ENCODE results near the gene USP11. TPM values are rescaled to one million over a fixed set of nuclear protein-coding genes. Genes with fewer than 3 reads are reported as not detected.

USP11 gene
- total and polyA plus RNA-seq, 2 of the 4 experiments (the other 2 are of a cell fraction) = 33.5 to 59.7 TPM

GRCh38 chrX:47239199-47239598 lies 6.4 kb downstream of the USP11 start:
- peaks cover 38% of the 10 kb centered on the region for H3K36me3 ChIP-seq (ENCODE audit: control insufficient read depth, insufficient read depth, low read length)
- H2BK120ac ChIP-seq (ENCODE audit: low read depth, low read length) = no peak overlapping the region
- BruUV-seq (replicated peaks) = no TSS peak
- no peak overlapping the region for H4K91ac ChIP-seq (ENCODE audit: insufficient read depth, low read depth, low read length)
- no peak overlapping the region for H2AK5ac ChIP-seq (ENCODE audit: low read depth, low read length)
- H3K56ac ChIP-seq (ENCODE audit: extremely low read depth, insufficient read depth, low read length) = no peak overlapping the region
- H2AK9ac ChIP-seq (replicated peaks; ENCODE audit: low read depth, low read length, poor library complexity) = no peak overlapping the region
- DNase-seq = no peak
- H3K18ac ChIP-seq (ENCODE audit: low read depth, low read length) = no peak overlapping the region
- ATAC-seq (ENCODE audit: low read depth) = no peak
- no peak overlapping the region for H4K8ac ChIP-seq (ENCODE audit: low read depth in 2 of 2, low read length in 2 of 2)
- H3K79me1 ChIP-seq (ENCODE audit: low read depth in 1 of 2, low read length in 2 of 2) = peaks cover 3 to 33% of the 10 kb centered on the region in 2 experiments
- no peak overlapping the region for H2AFZ ChIP-seq (replicated peaks; ENCODE audit: low read length, poor library complexity)
- TF ChIP-seq MAZ (IDR thresholded peaks at IDR 0.05; ENCODE audit: borderline replicate concordance, low read depth, low read length) = no peak
- TF ChIP-seq CEBPB (IDR thresholded peaks at IDR 0.05; ENCODE audit: low read depth, low read length) = no peak
- no peak for TF ChIP-seq ELK1 (IDR thresholded peaks at IDR 0.05; ENCODE audit: borderline replicate concordance, low read depth, low read length)
- no peak for TF ChIP-seq POLR2A (IDR thresholded peaks at IDR 0.05; ENCODE audit: low read depth, low read length)
- TF ChIP-seq FOS (IDR thresholded peaks at IDR 0.05; ENCODE audit: low read depth, low read length) = no peak
- no peak for TF ChIP-seq MAFK (IDR thresholded peaks at IDR 0.05; ENCODE audit: low read depth, low read length)
- no peak for TF ChIP-seq CTCF (conservative IDR thresholded peaks at IDR 0.05; ENCODE audit: low read depth, low read length)
- no peak for TF ChIP-seq BHLHE40 (IDR thresholded peaks at IDR 0.05; ENCODE audit: low read depth, low read length)
- TF ChIP-seq USF2 (IDR thresholded peaks at IDR 0.05; ENCODE audit: low read depth, low read length) = no peak
- TF ChIP-seq RCOR1 (IDR thresholded peaks at IDR 0.05; ENCODE audit: insufficient replicate concordance, low read length) = no peak
- TF ChIP-seq SMC3 (IDR thresholded peaks at IDR 0.05; ENCODE audit: low read depth, low read length) = no peak
- TF ChIP-seq NFE2L2 (IDR thresholded peaks at IDR 0.05; ENCODE audit: low read depth, low read length) = no peak
- TF ChIP-seq CHD1 (IDR thresholded peaks at IDR 0.05; ENCODE audit: low read depth, low read length) = no peak
- no peak for TF ChIP-seq MXI1 (IDR thresholded peaks at IDR 0.05; ENCODE audit: borderline replicate concordance, low read depth, low read length)
- no peak for TF ChIP-seq RFX5 (IDR thresholded peaks at IDR 0.05; ENCODE audit: low read depth, low read length)
- TF ChIP-seq RAD21 (IDR thresholded peaks at IDR 0.05; ENCODE audit: low read length) = no peak
- H2BK5ac ChIP-seq (ENCODE audit: low read depth, low read length, poor library complexity, severe bottlenecking) = no peak overlapping the region
- no peak overlapping the region for H2BK15ac ChIP-seq (ENCODE audit: low read depth, low read length)
- peaks cover 26% of the 10 kb centered on the region; the same call in 1 of the 2 replicates for H4K20me1 ChIP-seq (ENCODE audit: insufficient read depth, low read length)
- ChIA-PET CTCF (no interaction called here), POLR2A (ENCODE audit: unreplicated experiment) (interaction anchor here (0.5 kb wide), 1 partner anchor 106 kb away, joined by 4 read pairs; no protein-coding TSS in a partner anchor)
- H3K23ac ChIP-seq (ENCODE audit: low read depth, low read length) = no peak overlapping the region
- H3K4me3 ChIP-seq (ENCODE audit: insufficient read depth, low read depth, low read length) = no peak overlapping the region
- peaks cover 4% of the 10 kb centered on the region; the same call in 1 of the 2 replicates for H3K9me3 ChIP-seq (ENCODE audit: control insufficient read depth, insufficient read depth, low read length)
- no peak overlapping the region for H3K4me2 ChIP-seq (ENCODE audit: low read depth, low read length)
- H3K9me1 ChIP-seq (ENCODE audit: insufficient read depth, low read length) = peaks cover 8% of the 10 kb centered on the region; the same call in 1 of the 2 replicates
- 80% methylated on average over 1 of the region's 8 CpGs; no CpG with 5 or more reads in 1 of the 2 experiments for WGBS, 2 experiments (ENCODE audit: extremely low coverage in 2 of 2, insufficient read length in 1 of 2)
- H3K27ac ChIP-seq (ENCODE audit: insufficient read depth, low read length) = no peak overlapping the region
- H3K27me3 ChIP-seq (ENCODE audit: control insufficient read depth, insufficient read depth, low read length) = peaks cover 11% of the 10 kb centered on the region
- dilution Hi-C loops (cut with HindIII; ENCODE audit: low sequenced_read_pairs, unreplicated experiment) (no loop called here), in situ Hi-C loops (cut with MboI; ENCODE audit: low sequenced_read_pairs) (no loop called here), intact Hi-C loops (cut with micrococcal nuclease) (no loop called here)
- no peak overlapping the region for H2BK20ac ChIP-seq (ENCODE audit: low read depth, low read length)
- no peaks in the 10 kb centered on the region for H3K4me1 ChIP-seq (ENCODE audit: control insufficient read depth, insufficient read depth, low read length)
- H3K14ac ChIP-seq (replicated peaks; ENCODE audit: low read depth, low read length) = no peak overlapping the region
- H3K9ac ChIP-seq (ENCODE audit: low read depth, low read length) = no peak overlapping the region
- H3K4ac ChIP-seq (ENCODE audit: low read depth, low read length) = no peak overlapping the region
- no peak overlapping the region for H4K5ac ChIP-seq (ENCODE audit: low read depth, low read length)

All from IMR-90 (cell line).